Peyer's patch (tissue), 4 donors: Measurements from ENCODE around the gene LTBP2. TPM values are rescaled to one million over a fixed set of nuclear protein-coding genes. Genes with fewer than 3 reads are reported as not detected.

ENCODE experiments used
- DNase-seq, 3 donors: peaks; one replicate each; pipeline ENCODE4 v3.0.0-alpha.2; 2017 to 2019
- H3K27ac ChIP-seq, 4 donors: fragments of 200-600 bp; sonication (generic); one replicate each; pipeline ENCODE4 v1.5.1; 2016 to 2019
- H3K27me3 ChIP-seq, 2 donors: fragments of 200-600 bp; sonication (generic); one replicate each; pipeline ENCODE4 v1.5.1; 2019
- H3K36me3 ChIP-seq, 3 donors: fragments of 200-600 bp; sonication (generic); one replicate each; pipeline ENCODE4 v1.5.1; 2016 to 2019
- H3K4me1 ChIP-seq, 4 donors: fragments of 200-600 bp; sonication (generic); one replicate each; pipeline ENCODE4 v1.5.1; 2016 to 2019
- H3K4me3 ChIP-seq, 4 donors: fragments of 200-600 bp; sonication (generic); 1 replicate in 3 of 4; 2 replicates in 1 of 4; pipeline ENCODE4 v1.5.1; 2016 to 2019; ENCODE audit warnings: mild to moderate bottlenecking in 1 of 4
- H3K9me3 ChIP-seq, 4 donors: fragments of 200-600 bp; sonication (generic); one replicate each; pipeline ENCODE4 v1.5.1; 2016 to 2019; ENCODE audit warnings: mild to moderate bottlenecking in 1 of 4
- POLR2A ChIP-seq, 2 donors: fragments of 450-650 bp; IDR thresholded peaks; one replicate each; pipeline ENCODE4 v1.5.1; 2017; ENCODE audit warnings: antibody characterized with exemption in 2 of 2, mild to moderate bottlenecking in 2 of 2, moderate library complexity in 2 of 2
- total RNA-seq, 4 donors: library from RNA; depleted of rRNA; stranded (reverse); fragments of >200 nt; gene quantifications; one replicate each; pipeline ENCODE4 v1.1.0, GENCODE V29; 2016
- TF ChIP-seq, protein P1 (sequence below), 6 experiments: fragments of 450-650 bp in 4 of 6; fragments of 200-600 bp in 2 of 6; sonication (generic) in 1 of 6; IDR thresholded peaks; one replicate each; pipeline ENCODE4 v1.5.1; 2017 to 2019; ENCODE audit warnings: antibody characterized with exemption in 6 of 6, mild to moderate bottlenecking in 3 of 6, moderate library complexity in 1 of 6

LTBP2 gene
- total RNA-seq, 4 donors from 2014 or later: 10.7 to 34.7 (median 16.0) TPM

DNA sequence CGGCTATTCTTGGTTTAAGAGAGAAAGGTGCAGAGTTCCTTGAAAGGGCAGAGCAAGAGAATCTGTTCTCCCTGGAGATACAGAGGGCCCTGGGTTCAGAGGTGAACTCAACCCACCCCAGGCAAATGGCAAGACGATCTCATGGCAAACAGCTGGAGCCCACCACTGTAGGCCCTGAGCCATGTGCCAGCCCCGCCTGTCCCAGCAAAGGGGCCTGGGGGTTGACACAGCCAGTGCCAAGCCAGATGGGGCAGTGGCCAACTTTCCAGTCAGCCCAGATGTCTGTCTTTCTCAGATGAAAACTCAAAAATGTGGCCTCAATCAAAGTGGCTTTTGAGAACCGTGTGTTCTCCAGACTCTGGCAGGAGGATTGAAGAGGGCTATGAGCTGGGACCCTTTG, 66.7 kb downstream of the LTBP2 start:
- DNase-seq: no peak

DNA sequence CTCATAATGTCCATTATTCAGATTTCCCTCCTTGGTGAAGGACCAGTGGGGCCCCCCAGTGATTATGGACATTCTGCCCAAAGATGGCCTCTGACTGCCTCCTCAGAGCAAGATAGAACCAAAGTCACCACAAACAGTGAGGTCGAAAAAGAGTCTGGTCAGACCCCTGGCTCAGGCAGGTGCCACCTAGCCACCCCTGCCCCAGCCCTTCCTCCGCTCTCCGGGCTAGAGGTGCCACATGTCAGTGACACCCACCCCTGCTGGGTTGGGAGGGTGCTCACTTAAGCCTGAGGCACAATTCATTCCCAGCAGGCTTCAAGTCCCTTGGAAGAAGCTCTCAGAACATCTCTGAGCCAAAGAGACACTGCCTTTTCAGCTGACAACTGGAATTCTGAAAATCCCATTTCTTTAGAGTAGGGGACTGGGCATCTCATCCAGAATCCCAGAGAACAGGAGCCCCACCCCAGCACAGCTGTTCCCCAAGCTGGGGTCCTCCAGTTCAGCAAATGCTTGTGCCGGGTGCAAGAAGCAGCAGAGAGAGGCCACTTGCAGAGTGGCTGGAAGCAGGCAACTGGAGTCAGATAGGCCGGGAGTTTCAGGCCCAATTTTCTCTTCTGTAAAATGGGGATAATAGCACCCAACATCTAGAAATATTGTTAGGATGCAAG, 68.1 kb downstream of the LTBP2 start:
- no peak overlapping the region for H3K4me3 ChIP-seq
- no peaks in the 10 kb centered on the region for H3K27me3 ChIP-seq
- DNase-seq: no peak
- no peak for TF ChIP-seq POLR2A (IDR thresholded peaks at IDR 0.05)
- TF ChIP-seq, protein P1, sequence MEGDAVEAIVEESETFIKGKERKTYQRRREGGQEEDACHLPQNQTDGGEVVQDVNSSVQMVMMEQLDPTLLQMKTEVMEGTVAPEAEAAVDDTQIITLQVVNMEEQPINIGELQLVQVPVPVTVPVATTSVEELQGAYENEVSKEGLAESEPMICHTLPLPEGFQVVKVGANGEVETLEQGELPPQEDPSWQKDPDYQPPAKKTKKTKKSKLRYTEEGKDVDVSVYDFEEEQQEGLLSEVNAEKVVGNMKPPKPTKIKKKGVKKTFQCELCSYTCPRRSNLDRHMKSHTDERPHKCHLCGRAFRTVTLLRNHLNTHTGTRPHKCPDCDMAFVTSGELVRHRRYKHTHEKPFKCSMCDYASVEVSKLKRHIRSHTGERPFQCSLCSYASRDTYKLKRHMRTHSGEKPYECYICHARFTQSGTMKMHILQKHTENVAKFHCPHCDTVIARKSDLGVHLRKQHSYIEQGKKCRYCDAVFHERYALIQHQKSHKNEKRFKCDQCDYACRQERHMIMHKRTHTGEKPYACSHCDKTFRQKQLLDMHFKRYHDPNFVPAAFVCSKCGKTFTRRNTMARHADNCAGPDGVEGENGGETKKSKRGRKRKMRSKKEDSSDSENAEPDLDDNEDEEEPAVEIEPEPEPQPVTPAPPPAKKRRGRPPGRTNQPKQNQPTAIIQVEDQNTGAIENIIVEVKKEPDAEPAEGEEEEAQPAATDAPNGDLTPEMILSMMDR (IDR thresholded peaks at IDR 0.05): no peak
- no peaks in the 10 kb centered on the region for H3K9me3 ChIP-seq
- no peak overlapping the region for H3K27ac ChIP-seq
- no peaks in the 10 kb centered on the region for H3K36me3 ChIP-seq
- no peaks in the 10 kb centered on the region for H3K4me1 ChIP-seq

More for the DNA sequence above, 66.7 kb downstream of the LTBP2 start:
- no peak for TF ChIP-seq POLR2A (IDR thresholded peaks at IDR 0.05)
- TF ChIP-seq, protein P1 (IDR thresholded peaks at IDR 0.05): no peak
- H3K4me1 ChIP-seq: no peaks in the 10 kb centered on the region
- no peaks in the 10 kb centered on the region for H3K36me3 ChIP-seq
- H3K27me3 ChIP-seq: no peaks in the 10 kb centered on the region
- H3K9me3 ChIP-seq: no peaks in the 10 kb centered on the region
- no peak overlapping the region for H3K27ac ChIP-seq
- no peak overlapping the region for H3K4me3 ChIP-seq

DNA sequence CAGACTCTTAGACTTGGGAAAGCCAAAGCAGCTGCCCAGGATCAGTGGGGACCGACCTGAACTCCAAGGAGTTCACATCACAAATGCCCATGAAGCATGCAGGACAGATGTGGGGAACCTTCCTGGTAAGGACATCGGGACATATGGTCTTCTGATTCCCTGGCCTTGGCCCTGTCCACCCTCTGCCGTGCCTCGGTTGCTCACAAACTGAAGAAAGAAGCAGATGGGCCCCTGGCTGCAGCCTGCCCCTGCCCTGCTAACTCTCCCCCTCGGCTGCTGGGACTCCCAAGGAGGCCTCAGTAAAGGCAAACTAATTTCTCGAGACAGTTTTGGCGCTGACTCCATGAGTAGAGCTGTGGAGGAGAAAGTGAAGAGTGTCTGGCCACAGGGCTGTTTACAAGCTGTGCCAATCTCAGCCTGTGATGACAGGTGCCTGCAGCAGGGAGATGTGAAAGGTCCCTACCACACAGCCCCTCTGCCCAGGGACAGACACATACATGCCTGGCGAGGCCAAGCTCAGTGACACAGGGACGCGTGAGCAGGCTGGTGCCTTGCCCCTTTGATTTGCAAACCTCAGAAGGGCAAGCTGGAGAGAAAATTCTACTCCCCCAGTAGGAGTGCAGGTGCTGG, 69.9 kb downstream of the LTBP2 start:
- Histone ChIP-seq H3K4me1 (no peaks in the 10 kb centered on the region), H3K27me3 (no peaks in the 10 kb centered on the region), H3K27ac (no peak overlapping the region), H3K9me3 (no peaks in the 10 kb centered on the region), H3K4me3 (no peak overlapping the region), H3K36me3 (no peaks in the 10 kb centered on the region)
- TF ChIP-seq, protein P1 (IDR thresholded peaks at IDR 0.05): no peak
- TF ChIP-seq POLR2A (IDR thresholded peaks at IDR 0.05): no peak
- DNase-seq: no peak

DNA sequence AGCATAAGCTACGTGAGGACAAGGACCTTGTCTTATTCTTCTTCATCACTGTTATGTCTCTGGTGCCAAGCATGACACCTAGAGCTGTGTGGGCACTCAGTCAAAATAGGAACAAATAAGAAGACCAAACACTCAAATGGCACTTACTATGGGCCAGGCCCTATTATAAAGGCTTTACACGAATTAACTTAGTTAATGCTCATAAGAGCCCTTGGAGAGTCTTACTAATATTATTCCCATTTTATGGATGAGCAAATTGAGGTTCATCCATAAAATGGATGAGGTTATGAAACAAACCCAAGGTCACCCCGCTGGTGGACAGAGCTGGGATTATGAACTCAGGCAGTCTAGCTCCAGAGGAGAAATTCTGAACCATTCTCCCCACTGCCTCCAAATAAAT, 70.8 kb downstream of the LTBP2 start:
- no peaks in the 10 kb centered on the region for H3K36me3 ChIP-seq
- TF ChIP-seq, protein P1 (IDR thresholded peaks at IDR 0.05): no peak
- TF ChIP-seq POLR2A (IDR thresholded peaks at IDR 0.05): no peak
- no peaks in the 10 kb centered on the region for H3K4me1 ChIP-seq
- H3K27me3 ChIP-seq: no peaks in the 10 kb centered on the region
- DNase-seq: no peak
- H3K4me3 ChIP-seq: no peak overlapping the region
- no peak overlapping the region for H3K27ac ChIP-seq
- no peaks in the 10 kb centered on the region for H3K9me3 ChIP-seq

DNA sequence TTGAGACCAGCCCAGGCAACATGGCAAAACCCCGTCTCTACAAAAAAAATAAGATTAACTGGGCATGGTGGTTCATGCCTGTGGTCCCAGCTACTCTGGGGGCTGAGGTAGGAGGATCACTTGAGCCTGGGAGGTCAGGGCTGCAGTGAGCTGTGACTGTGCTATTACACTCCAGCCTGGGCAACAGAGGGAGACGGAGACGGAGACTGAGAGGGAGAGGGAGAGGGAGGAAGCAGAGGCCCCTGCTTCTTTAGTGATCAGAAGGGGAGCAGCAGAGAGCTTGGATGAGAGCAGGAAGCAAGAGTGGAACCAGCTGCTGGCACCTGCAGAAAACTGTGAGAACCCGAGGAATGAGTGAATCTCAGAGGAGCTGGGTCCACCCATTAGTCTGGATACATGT, 72.5 kb downstream of the LTBP2 start:
- Histone ChIP-seq H3K4me3 (no peak overlapping the region), H3K9me3 (no peaks in the 10 kb centered on the region), H3K4me1 (no peaks in the 10 kb centered on the region), H3K27ac (no peak overlapping the region), H3K36me3 (no peaks in the 10 kb centered on the region), H3K27me3 (no peaks in the 10 kb centered on the region)
- TF ChIP-seq, protein P1 (IDR thresholded peaks at IDR 0.05): no peak
- no peak for TF ChIP-seq POLR2A (IDR thresholded peaks at IDR 0.05)
- DNase-seq: peak in 1 of 3 donors; percentile 15
